ENCODE results near the gene C3orf33. TPM values are rescaled to one million over a fixed set of nuclear protein-coding genes. Genes with fewer than 3 reads are reported as not detected.

Gene C3orf33
- total and polyA plus RNA-seq, 9 of the 15 experiments (the other 6 are each of a cell fraction or from before 2014, with no cell fraction given) = 4.1 to 10.2 (median 6.0) TPM

- TF ChIP-seq ATF2 (CRISPR knock-in tag; IDR thresholded peaks at IDR 0.05) = no peak
- TF ChIP-seq PHF21A (IDR thresholded peaks at IDR 0.05; ENCODE audit: borderline replicate concordance, low read depth) = peak; percentile 91
Observed at GRCh38 chr3:155854141-155854940, 48.3 kb upstream of the C3orf33 start, which contains the start of gene SLC33A1 (continued).

- POLR2A ChIA-PET = interaction anchor here (0.7 to 2.6 kb wide), 14 partner anchors 10 to 118 kb away, joined by 3 to 19 read pairs (median 4); partner anchors contain the start of genes C3orf33 and GMPS
- DNase-seq (ENCODE audit: extremely low read depth in 1 of 4, low spot score in 3 of 4) (peak in 2 of 4 experiments; percentile 37 to 61), ATAC-seq (peak; percentile 54), FAIRE-seq (no peak)
- Histone ChIP-seq H3K27ac (ENCODE audit: extremely low read depth, low read depth, low read length) (peak overlapping the region; percentile 87), H3K79me2 (ENCODE audit: control insufficient read depth, insufficient read depth, low read length) (peaks cover 64% of the 10 kb centered on the region), H3K9me1 (ENCODE audit: control insufficient read depth, insufficient read depth, low read length) (no peaks in the 10 kb centered on the region), H3K27me3 (ENCODE audit: control insufficient read depth in 2 of 2, insufficient read depth in 2 of 2, low read length in 2 of 2) (no peaks in the 10 kb centered on the region), H3K9ac (ENCODE audit: insufficient read depth in 1 of 2, low read depth in 2 of 2, low read length in 2 of 2) (peak overlapping the region; percentile 92 to 97), H3K36me3 (ENCODE audit: control insufficient read depth, insufficient read depth, low read length) (peaks cover 14% of the 10 kb centered on the region; the same call in 1 of the 3 replicates), H3K4me2 (ENCODE audit: insufficient read depth, low read length) (peak overlapping the region; percentile 92), H3K4me1 (replicated peaks in 1 of 2; ENCODE audit: control insufficient read depth in 2 of 2, insufficient read depth in 2 of 2, low read length in 2 of 2) (peaks cover 3 to 15% of the 10 kb centered on the region in 2 experiments; a peak in 3 of 5 replicates), H3K9me3 (replicated peaks; ENCODE audit: control insufficient read depth, insufficient read depth, low read depth, low read length) (no peaks in the 10 kb centered on the region), H4K20me1 (replicated peaks; ENCODE audit: control insufficient read depth, insufficient read depth, low read length) (peaks cover 6% of the 10 kb centered on the region; the same call in 1 of the 2 replicates), H2AFZ (ENCODE audit: low read depth, low read length) (peak overlapping the region; percentile 71), H3K4me3 (peak overlapping the region; percentile 93)
- BruUV-seq (replicated peaks) = no TSS peak
- intact Hi-C loops (cut with micrococcal nuclease) = loop anchor here (1.0 to 10.0 kb wide), 4 partner anchors 17 to 469 kb away; partner anchors contain the start of genes C3orf33 and GMPS
- CTCF ChIA-PET (ENCODE audit: low intra/inter-chr PET ratio) = interaction anchor here (0.7 to 1.0 kb wide), 2 partner anchors 10 to 17 kb away, joined by 3 read pairs; partner anchors contain the start of gene GMPS
- under 1% methylated on average over 45 of the region's 45 CpGs for WGBS (ENCODE audit: insufficient coverage, low coverage, missing lambda C conversion rate)
- in situ Hi-C loops (cut with MboI) = loop anchor here (25.0 kb wide), 2 partner anchors 491 to 1541 kb away; partner anchors contain the start of gene DHX36
- TF ChIP-seq ZNF184 (CRISPR knock-in tag; IDR thresholded peaks at IDR 0.05) (no peak), NONO (IDR thresholded peaks at IDR 0.05; ENCODE audit: low read depth in 2 of 2, low read length in 1 of 2) (no peak), ETV1 (tag; conservative IDR thresholded peaks at IDR 0.05; ENCODE audit: low read depth) (no peak), THRAP3 (IDR thresholded peaks at IDR 0.05; ENCODE audit: borderline replicate concordance) (no peak), HNRNPL (IDR thresholded peaks at IDR 0.05; ENCODE audit: low read depth, low read length) (no peak), ZNF740 (CRISPR knock-in tag; IDR thresholded peaks at IDR 0.05) (0 out of 2 replicates have a peak, but pooled peaks have one; percentile 56), ZNF740 (tag; IDR thresholded peaks at IDR 0.05) (no peak), ZNF384 (IDR thresholded peaks at IDR 0.05; ENCODE audit: low read depth, low read length) (no peak), FOXA3 (CRISPR knock-in tag; conservative IDR thresholded peaks at IDR 0.05 in 1 of 2, IDR thresholded peaks at IDR 0.05 in 1 of 2) (no peak)
Observed at GRCh38 chr3:155853214-155854140, 47.4 kb upstream of the C3orf33 start.
